Right lobe of liver (tissue), 4 donors: ENCODE data around the gene TLE2.

Experiments
- POLR2A ChIP-seq: fragments of 450-650 bp; IDR thresholded peaks from one replicate; pipeline ENCODE4 v1.6.1; 2017; ENCODE audit warnings: antibody characterized with exemption, mild to moderate bottlenecking
- TF ChIP-seq, protein P1 (sequence below), 4 donors: fragments of 200-600 bp in 3 of 4; fragments of 450-650 bp in 1 of 4; IDR thresholded peaks; one replicate each; pipeline versions ENCODE4 v1.5.1 to v1.8.0; 2016 to 2022; ENCODE audit warnings: antibody characterized with exemption in 4 of 4, mild to moderate bottlenecking in 2 of 4
- donor health status: DM: no; HTN: no; CAD: no.
- donor health status: DM: no; HTN: no; CAD: no.
- donor health status: DM: no; HTN: yes; CAD: no.

GRCh38 chr19:3057275-3057714 is 28.2 kb upstream of the TLE2 start:
- TF ChIP-seq, protein P1, sequence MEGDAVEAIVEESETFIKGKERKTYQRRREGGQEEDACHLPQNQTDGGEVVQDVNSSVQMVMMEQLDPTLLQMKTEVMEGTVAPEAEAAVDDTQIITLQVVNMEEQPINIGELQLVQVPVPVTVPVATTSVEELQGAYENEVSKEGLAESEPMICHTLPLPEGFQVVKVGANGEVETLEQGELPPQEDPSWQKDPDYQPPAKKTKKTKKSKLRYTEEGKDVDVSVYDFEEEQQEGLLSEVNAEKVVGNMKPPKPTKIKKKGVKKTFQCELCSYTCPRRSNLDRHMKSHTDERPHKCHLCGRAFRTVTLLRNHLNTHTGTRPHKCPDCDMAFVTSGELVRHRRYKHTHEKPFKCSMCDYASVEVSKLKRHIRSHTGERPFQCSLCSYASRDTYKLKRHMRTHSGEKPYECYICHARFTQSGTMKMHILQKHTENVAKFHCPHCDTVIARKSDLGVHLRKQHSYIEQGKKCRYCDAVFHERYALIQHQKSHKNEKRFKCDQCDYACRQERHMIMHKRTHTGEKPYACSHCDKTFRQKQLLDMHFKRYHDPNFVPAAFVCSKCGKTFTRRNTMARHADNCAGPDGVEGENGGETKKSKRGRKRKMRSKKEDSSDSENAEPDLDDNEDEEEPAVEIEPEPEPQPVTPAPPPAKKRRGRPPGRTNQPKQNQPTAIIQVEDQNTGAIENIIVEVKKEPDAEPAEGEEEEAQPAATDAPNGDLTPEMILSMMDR (IDR thresholded peaks at IDR 0.05) = peak in 1 of 4 donors; percentile 4
- TF ChIP-seq POLR2A = no peak
